ENCODE data around the gene RAD52. TPM values are rescaled to one million over a fixed set of nuclear protein-coding genes. Genes with fewer than 3 reads are reported as not detected.

RAD52 gene
- total RNA-seq, 3 donors from 2014 or later (not counting 1 experiment from before 2014, with no cell fraction given): 9.4 to 15.5 (median 13.7) TPM

DNA sequence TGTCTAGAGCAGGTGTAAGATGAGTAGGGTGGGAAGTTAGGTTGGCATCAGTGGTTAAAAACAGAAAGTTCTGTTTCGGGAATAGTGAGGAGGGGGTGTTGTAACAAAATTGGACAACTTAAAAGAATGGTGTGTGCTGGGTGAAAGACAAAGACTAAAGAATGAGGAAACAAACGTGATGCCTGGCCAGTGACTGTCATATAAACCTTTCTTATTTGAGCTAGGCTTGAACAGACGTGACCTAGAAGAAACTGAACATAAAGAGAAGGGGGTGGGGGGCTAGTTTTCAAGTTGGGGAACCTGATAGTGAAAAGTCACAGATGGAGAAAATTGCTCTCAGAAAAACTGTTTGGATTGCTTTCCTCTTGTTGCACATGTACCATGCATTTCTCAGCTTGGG is 39.6 kb downstream of the RAD52 start:
- H3K4me3 Mint-ChIP-seq: no peak overlapping the region
- H3K36me3 ChIP-seq (ENCODE audit: control insufficient read depth, insufficient read depth, low read length): peaks cover 65% of the 10 kb centered on the region
- H3K9me3 Mint-ChIP-seq: no peaks in the 10 kb centered on the region
- peaks cover 20 to 27% of the 10 kb centered on the region in 2 donors for H3K4me1 Mint-ChIP-seq
- H3K4me1 ChIP-seq (ENCODE audit: control insufficient read depth, insufficient read depth, low read length): peaks cover 14% of the 10 kb centered on the region
- H3K9me3 ChIP-seq (ENCODE audit: control insufficient read depth, insufficient read depth, low read length): no peaks in the 10 kb centered on the region
- no peaks in the 10 kb centered on the region for H3K27me3 ChIP-seq (ENCODE audit: control insufficient read depth, insufficient read depth, low read length)
- ATAC-seq (no peak), DNase-seq (no peak)
- intact Hi-C loops (cut with micrococcal nuclease): no loop called here
- H3K4me3 ChIP-seq (ENCODE audit: low read length): no peak overlapping the region
- H3K27ac Mint-ChIP-seq: peak overlapping the region; percentile 5 to 10
- H3K27me3 Mint-ChIP-seq (ENCODE audit: low read depth in 2 of 2): no peaks in the 10 kb centered on the region
- WGBS (ENCODE audit: insufficient coverage): 76% methylated on average over 3 of the region's 3 CpGs
- no peak overlapping the region for H3K27ac ChIP-seq (ENCODE audit: low read length)
- TF ChIP-seq, protein P1, sequence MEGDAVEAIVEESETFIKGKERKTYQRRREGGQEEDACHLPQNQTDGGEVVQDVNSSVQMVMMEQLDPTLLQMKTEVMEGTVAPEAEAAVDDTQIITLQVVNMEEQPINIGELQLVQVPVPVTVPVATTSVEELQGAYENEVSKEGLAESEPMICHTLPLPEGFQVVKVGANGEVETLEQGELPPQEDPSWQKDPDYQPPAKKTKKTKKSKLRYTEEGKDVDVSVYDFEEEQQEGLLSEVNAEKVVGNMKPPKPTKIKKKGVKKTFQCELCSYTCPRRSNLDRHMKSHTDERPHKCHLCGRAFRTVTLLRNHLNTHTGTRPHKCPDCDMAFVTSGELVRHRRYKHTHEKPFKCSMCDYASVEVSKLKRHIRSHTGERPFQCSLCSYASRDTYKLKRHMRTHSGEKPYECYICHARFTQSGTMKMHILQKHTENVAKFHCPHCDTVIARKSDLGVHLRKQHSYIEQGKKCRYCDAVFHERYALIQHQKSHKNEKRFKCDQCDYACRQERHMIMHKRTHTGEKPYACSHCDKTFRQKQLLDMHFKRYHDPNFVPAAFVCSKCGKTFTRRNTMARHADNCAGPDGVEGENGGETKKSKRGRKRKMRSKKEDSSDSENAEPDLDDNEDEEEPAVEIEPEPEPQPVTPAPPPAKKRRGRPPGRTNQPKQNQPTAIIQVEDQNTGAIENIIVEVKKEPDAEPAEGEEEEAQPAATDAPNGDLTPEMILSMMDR (IDR thresholded peaks at IDR 0.05): no peak
- H3K36me3 Mint-ChIP-seq: peaks cover 10% of the 10 kb centered on the region

GRCh38 chr12:907413-908185 is 41.9 kb downstream of the RAD52 start:
- ATAC-seq: no peak
- intact Hi-C loops (cut with micrococcal nuclease): no loop called here
- Histone ChIP-seq H3K36me3 (ENCODE audit: control insufficient read depth, insufficient read depth, low read length) (peaks cover 68% of the 10 kb centered on the region), H3K4me1 (ENCODE audit: control insufficient read depth, insufficient read depth, low read length) (peaks cover 8% of the 10 kb centered on the region), H3K27ac (ENCODE audit: low read length) (no peak overlapping the region), H3K27me3 (ENCODE audit: control insufficient read depth, insufficient read depth, low read length) (no peaks in the 10 kb centered on the region), H3K4me3 (ENCODE audit: low read length) (no peak overlapping the region), H3K9me3 (ENCODE audit: control insufficient read depth, insufficient read depth, low read length) (no peaks in the 10 kb centered on the region)
- no peak overlapping the region for H3K4me3 Mint-ChIP-seq
- H3K36me3 Mint-ChIP-seq: peaks cover 10% of the 10 kb centered on the region
- H3K27ac Mint-ChIP-seq: no peak overlapping the region
- H3K27me3 Mint-ChIP-seq (ENCODE audit: low read depth in 2 of 2): no peaks in the 10 kb centered on the region
- no peak for DNase-seq
- H3K9me3 Mint-ChIP-seq: no peaks in the 10 kb centered on the region
- peaks cover 30 to 31% of the 10 kb centered on the region in 2 donors for H3K4me1 Mint-ChIP-seq
- WGBS (ENCODE audit: insufficient coverage): 82% methylated on average over 16 of the region's 16 CpGs
- TF ChIP-seq, protein P1 (IDR thresholded peaks at IDR 0.05): no peak

GRCh38 chr12:906062-906585 is 43.4 kb downstream of the RAD52 start:
- intact Hi-C loops (cut with micrococcal nuclease): no loop called here
- peak in 1 of 2 donors; percentile 29 for DNase-seq
- Histone ChIP-seq H3K4me3 (ENCODE audit: low read length) (no peak overlapping the region), H3K27ac (ENCODE audit: low read length) (no peak overlapping the region), H3K36me3 (ENCODE audit: control insufficient read depth, insufficient read depth, low read length) (peaks cover 74% of the 10 kb centered on the region), H3K9me3 (ENCODE audit: control insufficient read depth, insufficient read depth, low read length) (no peaks in the 10 kb centered on the region), H3K4me1 (ENCODE audit: control insufficient read depth, insufficient read depth, low read length) (peaks cover 8% of the 10 kb centered on the region), H3K27me3 (ENCODE audit: control insufficient read depth, insufficient read depth, low read length) (no peaks in the 10 kb centered on the region)
- Mint-ChIP-seq H3K27ac (peak overlapping the region; percentile 58 to 63), H3K4me1 (peaks cover 30 to 31% of the 10 kb centered on the region in 2 donors), H3K4me3 (no peak overlapping the region), H3K27me3 (ENCODE audit: low read depth in 2 of 2) (no peaks in the 10 kb centered on the region), H3K36me3 (peaks cover 10% of the 10 kb centered on the region), H3K9me3 (no peaks in the 10 kb centered on the region)
- WGBS (ENCODE audit: insufficient coverage): 67% methylated on average over 6 of the region's 10 CpGs
- no peak for ATAC-seq
- TF ChIP-seq, protein P1 (IDR thresholded peaks at IDR 0.05): no peak
